GM23338 (cell line): ENCODE measurements around the gene AOPEP.

Experiments
- ZNF331 ChIP-seq: fragments of 250-450 bp; sonication (Bioruptor Pico); IDR thresholded peaks from 2 replicates; pipeline ENCODE4 v1.5.0; 2020; ENCODE audit warnings: low read depth, mild to moderate bottlenecking, moderate library complexity
- TF ChIP-seq, protein P1 (sequence below), 2 experiments: fragments of 200-600 bp in 1 of 2; sonication (generic) in 1 of 2; conservative IDR thresholded peaks; 2 replicates each; pipeline versions ENCODE4 v1.5.1 to v1.6.1; 2016 to 2017; ENCODE audit warnings: antibody characterized with exemption in 2 of 2, low read depth in 2 of 2, mild to moderate bottlenecking in 2 of 2, moderate library complexity in 1 of 2

DNA sequence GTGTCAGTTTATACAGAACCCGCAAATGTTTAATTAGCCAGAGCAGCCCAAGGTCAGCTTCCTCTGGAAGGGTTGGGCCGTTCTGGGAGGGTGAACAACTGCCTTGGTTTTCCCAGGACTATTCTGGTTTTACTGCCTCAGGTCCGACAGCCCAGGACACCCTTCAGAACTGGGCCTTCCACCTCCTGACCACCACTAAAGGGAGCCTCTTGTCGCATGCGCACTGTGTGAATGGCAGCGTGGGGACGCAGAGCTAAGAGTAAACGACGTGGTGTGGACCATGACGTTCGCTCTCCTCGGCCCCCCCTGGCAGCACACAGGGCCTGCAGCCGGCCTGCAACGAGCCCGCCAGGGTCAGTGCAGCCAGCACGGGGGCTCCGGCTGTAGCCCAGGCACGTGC is 376.1 kb downstream of the AOPEP start:
- TF ChIP-seq ZNF331 (CRISPR knock-in tag) = no peak
- TF ChIP-seq, protein P1, sequence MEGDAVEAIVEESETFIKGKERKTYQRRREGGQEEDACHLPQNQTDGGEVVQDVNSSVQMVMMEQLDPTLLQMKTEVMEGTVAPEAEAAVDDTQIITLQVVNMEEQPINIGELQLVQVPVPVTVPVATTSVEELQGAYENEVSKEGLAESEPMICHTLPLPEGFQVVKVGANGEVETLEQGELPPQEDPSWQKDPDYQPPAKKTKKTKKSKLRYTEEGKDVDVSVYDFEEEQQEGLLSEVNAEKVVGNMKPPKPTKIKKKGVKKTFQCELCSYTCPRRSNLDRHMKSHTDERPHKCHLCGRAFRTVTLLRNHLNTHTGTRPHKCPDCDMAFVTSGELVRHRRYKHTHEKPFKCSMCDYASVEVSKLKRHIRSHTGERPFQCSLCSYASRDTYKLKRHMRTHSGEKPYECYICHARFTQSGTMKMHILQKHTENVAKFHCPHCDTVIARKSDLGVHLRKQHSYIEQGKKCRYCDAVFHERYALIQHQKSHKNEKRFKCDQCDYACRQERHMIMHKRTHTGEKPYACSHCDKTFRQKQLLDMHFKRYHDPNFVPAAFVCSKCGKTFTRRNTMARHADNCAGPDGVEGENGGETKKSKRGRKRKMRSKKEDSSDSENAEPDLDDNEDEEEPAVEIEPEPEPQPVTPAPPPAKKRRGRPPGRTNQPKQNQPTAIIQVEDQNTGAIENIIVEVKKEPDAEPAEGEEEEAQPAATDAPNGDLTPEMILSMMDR (conservative IDR thresholded peaks at IDR 0.05; ENCODE audit: low read depth in 2 of 2) = 0 out of 4 replicates have a peak, but pooled peaks of 1 of the 2 experiments have one; percentile 6
